Measurements from ENCODE around the gene RAP1A.

Gene RAP1A

GRCh38 chr1:111618081-111618480 is 1.5 kb upstream of the RAP1A start:
- no peak for DNase-seq
- Mint-ChIP-seq H3K4me3 (no peak overlapping the region), H3K27me3 (ENCODE audit: low read depth, poor library complexity) (peaks cover 5% of the 10 kb centered on the region), H3K36me3 (ENCODE audit: low read depth) (peaks cover 5% of the 10 kb centered on the region), H3K27ac (no peak overlapping the region), H3K4me1 (peaks cover 59% of the 10 kb centered on the region), H3K9me3 (peaks cover 7% of the 10 kb centered on the region)
- TF ChIP-seq CTCF (IDR thresholded peaks at IDR 0.05) = no peak

- H3K27ac Mint-ChIP-seq = peak overlapping the region; percentile 73
- peak overlapping the region; percentile 79 for H3K4me3 Mint-ChIP-seq
- peaks cover 11% of the 10 kb centered on the region for H3K36me3 Mint-ChIP-seq (ENCODE audit: low read depth)
- H3K9me3 Mint-ChIP-seq = peaks cover 7% of the 10 kb centered on the region
- no peak for TF ChIP-seq CTCF (IDR thresholded peaks at IDR 0.05)
- H3K4me1 Mint-ChIP-seq = peaks cover 65% of the 10 kb centered on the region
- H3K27me3 Mint-ChIP-seq (ENCODE audit: low read depth, poor library complexity) = peaks cover 3% of the 10 kb centered on the region
- peak; percentile 2 for DNase-seq
Observed at GRCh38 chr1:111618961-111619634, 491 bp upstream of the RAP1A start.

GRCh38 chr1:111620441-111620971 is 917 bp downstream of the RAP1A start:
- no peak for DNase-seq
- H3K27me3 Mint-ChIP-seq (ENCODE audit: low read depth, poor library complexity) = peaks cover 3% of the 10 kb centered on the region
- peak overlapping the region; percentile 92 for H3K4me3 Mint-ChIP-seq
- peaks cover 11% of the 10 kb centered on the region for H3K36me3 Mint-ChIP-seq (ENCODE audit: low read depth)
- TF ChIP-seq CTCF (IDR thresholded peaks at IDR 0.05) = no peak
- H3K4me1 Mint-ChIP-seq = peaks cover 55% of the 10 kb centered on the region
- H3K27ac Mint-ChIP-seq = peak overlapping the region; percentile 98
- H3K9me3 Mint-ChIP-seq = peaks cover 7% of the 10 kb centered on the region

- Mint-ChIP-seq H3K4me3 (peak overlapping the region; percentile 92), H3K9me3 (peaks cover 7% of the 10 kb centered on the region), H3K27ac (peak overlapping the region; percentile 62), H3K27me3 (ENCODE audit: low read depth, poor library complexity) (peaks cover 3% of the 10 kb centered on the region), H3K4me1 (peaks cover 51% of the 10 kb centered on the region), H3K36me3 (ENCODE audit: low read depth) (peaks cover 11% of the 10 kb centered on the region)
- DNase-seq = no peak
- no peak for TF ChIP-seq CTCF (IDR thresholded peaks at IDR 0.05)
Observed at GRCh38 chr1:111621050-111621449, 1.5 kb downstream of the RAP1A start.

- peaks cover 7% of the 10 kb centered on the region for H3K9me3 Mint-ChIP-seq
- H3K4me3 Mint-ChIP-seq = peak overlapping the region; percentile 35
- DNase-seq = no peak
- peaks cover 43% of the 10 kb centered on the region for H3K4me1 Mint-ChIP-seq
- peaks cover 3% of the 10 kb centered on the region for H3K27me3 Mint-ChIP-seq (ENCODE audit: low read depth, poor library complexity)
- no peak for TF ChIP-seq CTCF (IDR thresholded peaks at IDR 0.05)
- no peak overlapping the region for H3K27ac Mint-ChIP-seq
- H3K36me3 Mint-ChIP-seq (ENCODE audit: low read depth) = peaks cover 11% of the 10 kb centered on the region
Observed at GRCh38 chr1:111622166-111622565, 2.6 kb downstream of the RAP1A start.

- H3K36me3 Mint-ChIP-seq (ENCODE audit: low read depth) = peaks cover 11% of the 10 kb centered on the region
- no peak for TF ChIP-seq CTCF (IDR thresholded peaks at IDR 0.05)
- H3K27me3 Mint-ChIP-seq (ENCODE audit: low read depth, poor library complexity) = no peaks in the 10 kb centered on the region
- DNase-seq = no peak
- H3K4me1 Mint-ChIP-seq = peaks cover 42% of the 10 kb centered on the region
- H3K9me3 Mint-ChIP-seq = no peaks in the 10 kb centered on the region
- no peak overlapping the region for H3K4me3 Mint-ChIP-seq
- H3K27ac Mint-ChIP-seq = no peak overlapping the region
Observed at GRCh38 chr1:111624382-111624781, 4.8 kb downstream of the RAP1A start.
